BLaER1 treated with 17β-estradiol and CSF1 and Interleukin-3, amounts not matched to agents 10 nM and 100 nM (cell line): Measurements from ENCODE around the gene RTN1.

ENCODE experiments used
- H3K27ac ChIP-seq, 11 experiments: shearing (Covaris generic); formaldehyde crosslinking; 2 replicates each; pipeline ENCODE4 v1.8.1; 2022
- H3K27me3 ChIP-seq, 11 experiments: shearing (Covaris generic); formaldehyde crosslinking; 2 replicates each; pipeline ENCODE4 v1.8.1; 2022
- H3K36me3 ChIP-seq, 11 experiments: shearing (Covaris generic); formaldehyde crosslinking; 2 replicates each; pipeline ENCODE4 v1.8.1; 2022
- H3K4me1 ChIP-seq, 10 experiments: shearing (Covaris generic); formaldehyde crosslinking; 2 replicates each; pipeline ENCODE4 v1.8.1; 2022
- H3K4me2 ChIP-seq, 11 experiments: shearing (Covaris generic); formaldehyde crosslinking; 2 replicates each; pipeline ENCODE4 v1.8.1; 2022
- H3K4me3 ChIP-seq, 10 experiments: shearing (Covaris generic); formaldehyde crosslinking; 2 replicates each; pipeline ENCODE4 v1.8.1; 2022
- H3K9ac ChIP-seq, 11 experiments: shearing (Covaris generic); formaldehyde crosslinking; 2 replicates each; pipeline ENCODE4 v1.8.1; 2022
- H3K9me3 ChIP-seq, 11 experiments: shearing (Covaris generic); formaldehyde crosslinking; replicated peaks in 1 of 11; 2 replicates each; pipeline ENCODE4 v1.8.1; 2022
- H4K20me1 ChIP-seq, 11 experiments: shearing (Covaris generic); formaldehyde crosslinking; 2 replicates each; pipeline ENCODE4 v1.8.1; 2022
- Cebpa-rat ChIP-seq, 11 experiments: shearing (Covaris generic); IDR thresholded peaks; 2 replicates each; pipeline ENCODE4 v1.8.1; 2022

Gene RTN1

DNA sequence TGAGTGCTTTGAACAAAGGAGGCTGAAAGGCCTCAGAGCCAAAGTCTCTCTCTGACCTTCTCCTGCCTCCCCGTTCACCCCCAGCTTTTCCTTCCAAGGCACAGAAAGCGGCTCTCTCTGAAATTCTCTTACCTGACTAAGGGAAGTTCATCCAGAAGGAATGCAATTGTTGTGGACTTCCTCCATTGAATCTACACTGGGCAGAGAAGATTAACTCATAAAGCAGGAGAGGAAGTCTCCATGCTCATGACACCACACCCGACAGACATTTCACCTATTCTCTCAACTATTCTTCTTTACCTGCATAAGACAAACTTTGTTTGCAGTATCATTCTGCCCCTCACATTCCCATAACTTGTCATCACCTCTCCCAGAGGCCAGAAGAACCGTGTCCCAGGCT lies 164.7 kb downstream of the RTN1 start:
- Histone ChIP-seq H3K36me3 (no peaks in the 10 kb centered on the region), H3K4me3 (no peak overlapping the region), H3K27ac (no peak overlapping the region), H3K27me3 (no peaks in the 10 kb centered on the region), H3K4me1 (peaks cover 5 to 20% (median 12%) of the 10 kb centered on the region in 10 experiments; a peak in 16 of 20 replicates), H3K9ac (no peak overlapping the region), H3K4me2 (no peak overlapping the region), H4K20me1 (no peaks in the 10 kb centered on the region), H3K9me3 (peaks cover 5 to 16% (median 9%) of the 10 kb centered on the region in 11 experiments; a peak in 18 of 22 replicates)
- no peak for TF ChIP-seq Cebpa-rat (IDR thresholded peaks at IDR 0.05)

DNA sequence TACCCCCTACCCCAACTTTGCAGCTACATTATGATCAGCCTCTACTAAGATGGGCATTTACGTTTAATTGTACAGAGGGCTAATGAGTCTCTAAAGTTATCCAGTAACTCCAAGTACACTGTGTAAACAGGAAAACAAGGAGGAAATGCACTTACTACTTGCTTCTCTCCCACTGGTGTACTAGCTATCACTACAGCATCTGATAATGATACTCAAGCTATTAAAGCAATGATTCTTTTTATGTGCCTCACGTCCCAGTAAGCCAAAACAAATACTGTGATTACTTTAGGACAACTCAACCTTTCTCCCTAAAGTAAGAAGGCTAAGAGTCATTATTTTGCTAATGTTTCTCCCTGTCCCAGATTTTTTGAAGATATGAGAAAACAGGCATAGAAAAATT lies 165.3 kb downstream of the RTN1 start:
- Histone ChIP-seq H3K4me1 (peaks cover 5 to 20% (median 12%) of the 10 kb centered on the region in 10 experiments; a peak in 16 of 20 replicates), H3K27ac (no peak overlapping the region), H3K4me3 (no peak overlapping the region), H4K20me1 (no peaks in the 10 kb centered on the region), H3K9me3 (peaks cover 5 to 16% (median 10%) of the 10 kb centered on the region in 11 experiments; a peak in 18 of 22 replicates), H3K9ac (no peak overlapping the region), H3K36me3 (no peaks in the 10 kb centered on the region), H3K4me2 (no peak overlapping the region), H3K27me3 (no peaks in the 10 kb centered on the region)
- no peak for TF ChIP-seq Cebpa-rat (IDR thresholded peaks at IDR 0.05)

DNA sequence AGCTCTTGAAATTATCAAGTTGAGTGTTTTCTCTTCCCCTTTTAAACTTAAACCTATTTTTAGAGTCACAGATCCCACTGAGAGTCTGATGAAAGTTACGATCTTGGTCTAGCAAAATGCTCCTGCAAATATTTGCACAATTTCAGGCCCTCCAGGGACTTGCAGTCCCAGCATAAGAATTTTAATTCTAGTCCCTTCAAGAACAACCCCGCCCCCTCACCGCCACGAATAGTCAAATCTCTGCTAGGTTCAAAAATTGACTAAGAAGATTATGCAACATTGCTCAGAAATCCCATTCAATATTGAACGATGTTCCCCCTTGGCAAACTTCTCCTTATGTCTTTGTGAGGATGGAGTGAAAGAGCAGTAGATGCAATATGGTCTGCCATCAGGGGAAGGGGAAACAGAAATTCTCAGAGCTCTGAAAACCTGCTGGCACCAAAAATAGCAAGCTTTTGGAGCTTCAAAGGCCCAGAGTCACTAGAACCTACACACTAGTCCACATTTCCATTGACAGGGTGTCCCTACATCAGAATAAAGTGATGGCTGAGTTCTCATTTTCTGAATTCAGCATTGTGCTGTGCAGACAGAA lies 166.4 kb downstream of the RTN1 start:
- no peaks in the 10 kb centered on the region for H3K27me3 ChIP-seq
- no peak overlapping the region for H3K9ac ChIP-seq
- TF ChIP-seq Cebpa-rat (IDR thresholded peaks at IDR 0.05): peak in 4 of 11 experiments; percentile 10 to 46 (median 22); a peak in 1 of 22 replicates
- no peaks in the 10 kb centered on the region for H4K20me1 ChIP-seq
- no peak overlapping the region for H3K4me3 ChIP-seq
- no peak overlapping the region; a peak in 1 of 22 replicates for H3K27ac ChIP-seq
- peaks cover 5 to 30% (median 12%) of the 10 kb centered on the region in 10 experiments; a peak in 16 of 20 replicates for H3K4me1 ChIP-seq
- peak overlapping the region in 9 of 11 experiments; percentile 6 to 64 (median 49); a peak in 15 of 22 replicates for H3K4me2 ChIP-seq
- H3K9me3 ChIP-seq: peaks cover 5 to 16% (median 10%) of the 10 kb centered on the region in 11 experiments; a peak in 18 of 22 replicates
- H3K36me3 ChIP-seq: no peaks in the 10 kb centered on the region

DNA sequence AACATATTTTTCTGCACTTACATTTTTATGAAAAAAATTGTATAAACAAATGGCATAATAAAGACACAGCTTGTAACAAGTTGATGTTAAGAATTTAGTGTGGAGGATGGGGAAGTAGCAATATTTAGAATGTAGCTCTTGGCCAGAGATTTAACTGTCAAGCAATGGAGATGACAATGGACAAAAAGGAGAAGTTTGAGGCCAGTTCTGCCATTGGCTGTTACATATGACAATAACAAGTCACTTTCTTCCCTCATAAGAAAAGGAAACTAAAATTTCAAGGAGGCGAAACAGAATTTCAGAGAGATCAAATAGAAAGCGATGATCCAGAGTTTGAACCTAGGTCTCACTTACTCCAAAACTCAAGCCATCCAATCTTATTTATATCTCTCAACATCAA lies 171.1 kb downstream of the RTN1 start:
- Histone ChIP-seq H3K36me3 (0 out of 22 replicates have a peak, but pooled peaks cover 0 to 12% (median 0%) of the 10 kb centered on the region in 11 experiments), H3K9ac (no peak overlapping the region), H3K4me2 (peak overlapping the region in 3 of 11 experiments; percentile 13 to 40 (median 39); a peak in 4 of 22 replicates), H3K27me3 (no peaks in the 10 kb centered on the region), H3K27ac (0 out of 22 replicates have a peak overlapping the region, but pooled peaks of 1 of the 11 experiments have one; percentile 29), H4K20me1 (no peaks in the 10 kb centered on the region), H3K4me1 (peaks cover 5 to 27% (median 10%) of the 10 kb centered on the region in 10 experiments; a peak in 16 of 20 replicates), H3K9me3 (peaks cover 15 to 31% (median 21%) of the 10 kb centered on the region in 11 experiments), H3K4me3 (no peak overlapping the region)
- no peak for TF ChIP-seq Cebpa-rat (IDR thresholded peaks at IDR 0.05)

DNA sequence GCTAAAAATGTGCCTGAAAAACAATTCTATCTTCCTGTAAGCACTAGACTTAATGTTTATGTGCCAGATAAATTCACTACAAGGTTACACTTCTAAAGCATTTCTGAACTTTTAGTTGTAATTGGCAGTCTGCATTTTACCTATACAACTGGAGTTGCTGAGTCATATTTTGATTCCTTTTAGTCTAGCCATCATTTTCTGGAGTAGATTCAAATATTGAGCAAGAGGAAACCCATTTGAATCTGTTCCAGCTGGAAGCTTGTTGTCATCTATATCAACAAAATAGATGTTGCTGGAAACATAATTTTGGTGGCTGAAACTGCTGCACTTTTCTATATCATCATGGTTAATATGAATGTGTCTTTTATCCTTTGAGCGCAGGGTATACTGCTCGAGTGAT lies 171.8 kb downstream of the RTN1 start:
- H3K9ac ChIP-seq: no peak overlapping the region
- H3K4me2 ChIP-seq: no peak overlapping the region
- peaks cover 15 to 31% (median 21%) of the 10 kb centered on the region in 11 experiments for H3K9me3 ChIP-seq
- H3K4me3 ChIP-seq: no peak overlapping the region
- H3K4me1 ChIP-seq: peaks cover under 1 to 21% (median 4%) of the 10 kb centered on the region in 10 experiments; a peak in 16 of 20 replicates
- no peak overlapping the region for H3K27ac ChIP-seq
- no peak for TF ChIP-seq Cebpa-rat (IDR thresholded peaks at IDR 0.05)
- no peaks in the 10 kb centered on the region for H4K20me1 ChIP-seq
- 0 out of 22 replicates have a peak, but pooled peaks cover 0 to 12% (median 0%) of the 10 kb centered on the region in 11 experiments for H3K36me3 ChIP-seq
- no peaks in the 10 kb centered on the region for H3K27me3 ChIP-seq

DNA sequence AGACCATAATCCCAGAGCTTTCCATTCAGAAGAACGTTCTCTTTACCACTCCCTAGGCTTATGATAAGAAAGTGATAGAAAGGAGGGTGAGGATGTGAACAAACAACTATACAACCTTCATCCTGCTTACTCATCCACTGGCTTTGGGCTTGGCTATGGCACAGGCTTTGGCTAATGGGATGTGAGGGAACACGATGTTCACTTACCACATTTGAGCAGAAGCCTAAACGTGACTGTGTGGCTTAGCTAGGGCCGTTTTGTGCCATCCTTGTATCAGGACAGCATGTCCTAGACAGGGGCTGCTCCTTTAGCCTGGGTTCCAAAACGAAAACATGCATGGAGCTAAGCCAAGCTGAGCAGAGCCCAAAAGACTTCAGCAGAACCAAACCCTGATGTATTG lies 175.4 kb downstream of the RTN1 start:
- H3K36me3 ChIP-seq: 0 out of 22 replicates have a peak, but pooled peaks cover 0 to 12% (median 0%) of the 10 kb centered on the region in 11 experiments
- no peak overlapping the region for H3K9ac ChIP-seq
- no peak overlapping the region for H3K4me3 ChIP-seq
- H3K9me3 ChIP-seq: peaks cover 7 to 23% (median 17%) of the 10 kb centered on the region in 11 experiments; a peak in 21 of 22 replicates
- H3K27me3 ChIP-seq: no peaks in the 10 kb centered on the region
- peaks cover 0 to 14% (median 0%) of the 10 kb centered on the region in 10 experiments; a peak in 5 of 20 replicates for H3K4me1 ChIP-seq
- no peak overlapping the region for H3K4me2 ChIP-seq
- no peak for TF ChIP-seq Cebpa-rat (IDR thresholded peaks at IDR 0.05)
- H3K27ac ChIP-seq: no peak overlapping the region
- H4K20me1 ChIP-seq: no peaks in the 10 kb centered on the region

DNA sequence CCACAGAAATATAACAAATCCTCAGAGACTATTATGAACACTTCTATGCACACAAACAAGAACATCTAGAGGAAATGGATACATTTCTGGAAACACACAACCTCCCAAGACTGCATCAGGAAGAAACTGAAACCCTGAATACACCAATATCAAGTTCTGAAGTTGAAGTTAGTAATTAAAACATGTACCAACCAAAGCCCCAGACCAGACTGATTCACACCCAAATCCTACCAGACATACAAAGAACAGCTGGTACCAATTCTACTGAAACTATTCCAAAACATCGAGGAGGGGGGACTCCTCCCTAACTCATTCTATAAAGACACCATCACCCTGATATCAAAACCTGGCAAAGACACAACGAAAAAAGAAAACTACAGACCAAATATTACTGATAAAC lies 179.3 kb downstream of the RTN1 start:
- no peak for TF ChIP-seq Cebpa-rat (IDR thresholded peaks at IDR 0.05)
- Histone ChIP-seq H3K36me3 (peaks cover 0 to 9% (median 0%) of the 10 kb centered on the region in 11 experiments; a peak in 1 of 22 replicates), H3K4me3 (no peak overlapping the region), H4K20me1 (no peaks in the 10 kb centered on the region), H3K27ac (no peak overlapping the region), H3K27me3 (no peaks in the 10 kb centered on the region), H3K4me2 (no peak overlapping the region), H3K4me1 (no peaks in the 10 kb centered on the region), H3K9ac (no peak overlapping the region), H3K9me3 (peaks cover 5 to 25% (median 18%) of the 10 kb centered on the region in 11 experiments; a peak in 21 of 22 replicates)

DNA sequence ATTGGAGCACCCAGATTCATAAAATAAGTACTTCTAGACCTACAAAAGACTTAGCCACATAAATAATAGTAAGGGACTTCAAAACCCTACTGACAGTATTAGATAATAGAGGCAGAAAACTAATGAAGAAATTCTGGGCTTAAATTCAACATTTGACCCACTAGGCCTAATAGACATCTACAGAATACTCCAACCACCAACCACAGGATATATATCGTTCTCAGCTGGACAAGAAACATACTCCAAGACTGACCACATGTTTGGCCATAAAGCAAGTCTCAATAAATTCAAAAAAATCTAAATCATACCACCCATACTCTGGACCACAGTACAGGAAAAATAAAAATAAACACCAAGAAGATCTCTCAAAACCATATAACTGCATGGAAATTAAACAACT lies 180.2 kb downstream of the RTN1 start:
- H3K27ac ChIP-seq: no peak overlapping the region
- no peak for TF ChIP-seq Cebpa-rat (IDR thresholded peaks at IDR 0.05)
- H3K9me3 ChIP-seq: peaks cover 5 to 25% (median 18%) of the 10 kb centered on the region in 11 experiments; a peak in 21 of 22 replicates
- no peaks in the 10 kb centered on the region for H3K4me1 ChIP-seq
- no peak overlapping the region for H3K4me2 ChIP-seq
- H3K9ac ChIP-seq: no peak overlapping the region
- H3K27me3 ChIP-seq: no peaks in the 10 kb centered on the region
- no peaks in the 10 kb centered on the region for H4K20me1 ChIP-seq
- H3K4me3 ChIP-seq: no peak overlapping the region
- H3K36me3 ChIP-seq: peaks cover 0 to 9% (median 0%) of the 10 kb centered on the region in 11 experiments; a peak in 1 of 22 replicates
